H1 (cell line): Measurements from ENCODE around the gene PPP1R1A. TPM values are rescaled to one million over a fixed set of nuclear protein-coding genes. Genes with fewer than 3 reads are reported as not detected.
A peak's percentile ranks its signal among the peaks of the same experiment; 100 is the strongest.

Source experiments
- CTCF ChIA-PET: fragments of 300-600 bp; sonication (Branson Sonifier 250); formaldehyde crosslinking; loops from one replicate; lab custom pipeline; 2021; ENCODE audit not compliant: partially characterized antibody; lab: Charles Lee
- POLR2A ChIA-PET: fragments of 300-600 bp; sonication (Branson Sonifier 250); formaldehyde crosslinking; loops from one replicate; lab custom pipeline; 2021; ENCODE audit warnings: inconsistent platforms; ENCODE audit not compliant: partially characterized antibody; lab: Charles Lee
- DNase-seq, 2 experiments: peaks; one replicate each; pipeline versions ENCODE4 v3.0.0 to v3.0.0-alpha.2; 2010 to 2022; ENCODE audit warnings: low spot score in 2 of 2, low read depth in 1 of 2, mixed read lengths in 1 of 2
- FAIRE-seq: peaks from 2 replicates; lab custom pipeline; 2011; peaks lifted over from hg19 to GRCh38; lab: Jason Lieb, UNC
- H2AFZ ChIP-seq: 2 replicates; pipeline ENCODE4 v1.8.1; 2012; ENCODE audit warnings: low read length, inconsistent platforms
- H2AK5ac ChIP-seq: 2 replicates; pipeline ENCODE4 v1.6.1; 2013; ENCODE audit warnings: low read depth, low read length
- H2BK120ac ChIP-seq: replicated peaks from 2 replicates; pipeline ENCODE3; 2013; ENCODE audit warnings: low read depth, low read length, inconsistent platforms
- H2BK12ac ChIP-seq: 2 replicates; pipeline ENCODE4 v1.6.1; 2013; ENCODE audit warnings: low read depth, low read length
- H2BK15ac ChIP-seq: 2 replicates; pipeline ENCODE4 v1.6.1; 2013; ENCODE audit warnings: low read length
- H2BK20ac ChIP-seq: 2 replicates; pipeline ENCODE4 v1.6.1; 2013; ENCODE audit warnings: low read length
- H2BK5ac ChIP-seq: 2 replicates; pipeline ENCODE4 v1.6.1; 2013; ENCODE audit warnings: low read depth, low read length
- H3K14ac ChIP-seq: 2 replicates; pipeline ENCODE4 v1.6.1; 2013; ENCODE audit warnings: inconsistent platforms; ENCODE audit not compliant: insufficient read length
- H3K18ac ChIP-seq: 2 replicates; pipeline ENCODE4 v1.6.1; 2013; ENCODE audit warnings: low read length; ENCODE audit errors: extremely low read depth
- H3K23ac ChIP-seq: 2 replicates; pipeline ENCODE4 v1.6.1; 2013; ENCODE audit warnings: inconsistent platforms; ENCODE audit not compliant: insufficient read length
- H3K23me2 ChIP-seq: 2 replicates; pipeline ENCODE4 v1.6.1; 2013; ENCODE audit warnings: low read depth, low read length
- H3K27ac ChIP-seq: 2 replicates; pipeline ENCODE4 v1.6.1; 2011; ENCODE audit warnings: low read depth, low read length, inconsistent platforms
- H3K27me3 ChIP-seq, 4 experiments: replicated peaks in 1 of 4; 1 replicate in 1 of 4; 2 replicates in 3 of 4; pipeline versions ENCODE4 v1.6.1 to v1.8.1; 2011 to 2013; ENCODE audit warnings: low read length in 3 of 4, mild to moderate bottlenecking in 3 of 4, inconsistent platforms in 2 of 4, mixed read lengths in 2 of 4, moderate library complexity in 1 of 4; ENCODE audit not compliant: control insufficient read depth in 3 of 4, insufficient read depth in 3 of 4; ENCODE audit errors: extremely low read depth in 1 of 4
- H3K36me3 ChIP-seq, 4 experiments: 2 replicates each; pipeline versions ENCODE4 v1.6.1 to v1.8.1; 2011 to 2013; ENCODE audit warnings: mild to moderate bottlenecking in 4 of 4, low read length in 3 of 4, moderate library complexity in 2 of 4, control low read depth in 1 of 4, inconsistent platforms in 1 of 4; ENCODE audit not compliant: insufficient read depth in 4 of 4, control insufficient read depth in 2 of 4
- H3K4ac ChIP-seq: replicated peaks from 2 replicates; pipeline ENCODE3; 2013; ENCODE audit warnings: low read length, low read depth, mixed read lengths, inconsistent platforms; ENCODE audit not compliant: insufficient read length
- H3K4me1 ChIP-seq, 4 experiments: replicated peaks in 1 of 4; 1 replicate in 1 of 4; 2 replicates in 3 of 4; pipeline versions ENCODE4 v1.6.1 to v1.8.1; 2011 to 2013; ENCODE audit warnings: low read length in 3 of 4, inconsistent platforms in 2 of 4, mixed read lengths in 1 of 4; ENCODE audit not compliant: insufficient read depth in 4 of 4, control insufficient read depth in 3 of 4
- H3K4me2 ChIP-seq, 2 experiments: 2 replicates each; pipeline versions ENCODE4 v1.6.1 to v1.8.1; 2011 to 2013; ENCODE audit warnings: low read depth in 2 of 2, low read length in 2 of 2, control low read depth in 1 of 2, inconsistent platforms in 1 of 2, mild to moderate bottlenecking in 1 of 2; ENCODE audit not compliant: insufficient read depth in 1 of 2
- H3K4me3 ChIP-seq, 4 experiments: fragments of 200-600, 300-600 bp in 1 of 4; sonication (generic), shearing (Covaris generic), sonication (Bioruptor Twin) in 1 of 4; 2 replicates each; pipeline versions ENCODE4 v1.5.1 to v1.8.1; 2011 to 2016; ENCODE audit warnings: low read length in 4 of 4, low read depth in 3 of 4, control low read depth in 2 of 4, inconsistent platforms in 2 of 4, mild to moderate bottlenecking in 2 of 4, mixed read lengths in 1 of 4, moderate library complexity in 1 of 4; ENCODE audit not compliant: insufficient read depth in 2 of 4; ENCODE audit errors: extremely low read depth in 1 of 4
- H3K56ac ChIP-seq: replicated peaks from 2 replicates; pipeline ENCODE3; 2013; ENCODE audit warnings: low read depth, mild to moderate bottlenecking, mixed read lengths, low read length, inconsistent platforms; ENCODE audit not compliant: insufficient read length
- H3K79me1 ChIP-seq: 2 replicates; pipeline ENCODE4 v1.6.1; 2013; ENCODE audit warnings: low read depth, low read length, control low read depth
- H3K79me2 ChIP-seq, 2 experiments: 2 replicates each; pipeline versions ENCODE4 v1.6.1 to v1.8.1; 2012 to 2013; ENCODE audit warnings: low read length in 2 of 2, mild to moderate bottlenecking in 2 of 2, inconsistent platforms in 1 of 2; ENCODE audit not compliant: insufficient read depth in 2 of 2, control insufficient read depth in 1 of 2
- H3K9ac ChIP-seq, 4 experiments: replicated peaks in 1 of 4; 1 replicate in 1 of 4; 2 replicates in 3 of 4; pipeline versions ENCODE4 v1.6.1 to v1.8.1; 2011 to 2013; ENCODE audit warnings: low read depth in 3 of 4, low read length in 3 of 4, control low read depth in 2 of 4, mild to moderate bottlenecking in 2 of 4, moderate library complexity in 2 of 4, inconsistent platforms in 1 of 4; ENCODE audit errors: extremely low read depth in 1 of 4
- H3K9me3 ChIP-seq, 2 experiments: 2 replicates each; pipeline versions ENCODE4 v1.6.1 to v1.8.1; 2012 to 2013; ENCODE audit warnings: mild to moderate bottlenecking in 2 of 2, moderate library complexity in 2 of 2, control low read depth in 1 of 2, inconsistent platforms in 1 of 2, low read depth in 1 of 2, low read length in 1 of 2, mixed read lengths in 1 of 2; ENCODE audit not compliant: insufficient read depth in 2 of 2
- H4K20me1 ChIP-seq, 2 experiments: replicated peaks in 1 of 2; 2 replicates each; pipeline versions ENCODE3 to v1.8.1; 2011 to 2013; ENCODE audit warnings: inconsistent platforms in 2 of 2, low read length in 2 of 2, mild to moderate bottlenecking in 1 of 2; ENCODE audit not compliant: insufficient read depth in 2 of 2, control insufficient read depth in 1 of 2
- H4K5ac ChIP-seq: 2 replicates; pipeline ENCODE4 v1.6.1; 2013; ENCODE audit warnings: low read length, low read depth, mixed read lengths, inconsistent platforms; ENCODE audit not compliant: insufficient read length
- H4K8ac ChIP-seq: 2 replicates; pipeline ENCODE4 v1.8.0; 2013; ENCODE audit warnings: mild to moderate bottlenecking, moderate library complexity, low read length, inconsistent platforms; ENCODE audit not compliant: insufficient read depth; ENCODE audit errors: extremely low read depth
- H4K91ac ChIP-seq: replicated peaks from 2 replicates; pipeline ENCODE3; 2013; ENCODE audit warnings: low read length, mixed read lengths, inconsistent platforms; ENCODE audit not compliant: insufficient read length
- KDM1A ChIP-seq: fragments of 200-600, 300-600 bp; sonication (generic); IDR thresholded peaks from 2 replicates; pipeline ENCODE4 v1.7.1; 2016; ENCODE audit warnings: mild to moderate bottlenecking, low read length, borderline replicate concordance
- PHF8 ChIP-seq: fragments of 200-600 bp; sonication (generic); conservative IDR thresholded peaks from 2 replicates; pipeline ENCODE4 v1.7.1; 2012; ENCODE audit warnings: low read depth, mild to moderate bottlenecking, inconsistent platforms, low read length, moderate library complexity
- POLR2AphosphoS5 ChIP-seq: IDR thresholded peaks from 2 replicates; pipeline ENCODE4 v1.6.1; 2011; ENCODE audit warnings: low read depth, low read length
- RBBP5 ChIP-seq: IDR thresholded peaks from 2 replicates; pipeline ENCODE4 v1.7.1; 2012; ENCODE audit warnings: low read depth, mild to moderate bottlenecking, inconsistent platforms, low read length, moderate library complexity, borderline replicate concordance
- SAP30 ChIP-seq: fragments of 300-600 bp; sonication (generic); IDR thresholded peaks from 2 replicates; pipeline ENCODE4 v1.7.1; 2012; ENCODE audit warnings: low read length, moderate library complexity, mild to moderate bottlenecking, inconsistent platforms; ENCODE audit not compliant: insufficient read depth, insufficient replicate concordance
- WGBS, 2 experiments: shearing (Covaris generic) in 1 of 2; methylation state at CpG; one replicate each; pipeline versions ENCODE4 v1.1.6 to v1.1.7; 2013 to 2015; ENCODE audit warnings: low lambda C conversion rate in 2 of 2, mixed read lengths in 2 of 2, inconsistent platforms in 1 of 2, low coverage in 1 of 2, missing lambda C conversion rate in 1 of 2; ENCODE audit not compliant: insufficient replicate concordance in 2 of 2, insufficient coverage in 1 of 2, insufficient read length in 1 of 2; ENCODE audit errors: extremely low coverage in 1 of 2, missing lambda C conversion rate in 1 of 2; 5-methylcytosine and 5-hydroxymethylcytosine counted together
- long read RNA-seq, 2 experiments: library from RNA in 1 of 2; library from capped mRNA in 1 of 2; stranded (forward); transcript quantifications; one replicate each; pipeline ENCODE4 v2.0.0, GENCODE V29; 2021; ENCODE audit warnings: inconsistent platforms in 1 of 2
- polyA minus RNA-seq, 3 experiments: library from RNA; depleted of rRNA, polyadenylated mRNA; stranded (reverse); fragments of >200 nt; gene quantifications; 1 replicate in 2 of 3; 2 replicates in 1 of 3; pipeline ENCODE4 v1.2.3, GENCODE V29; 2011
- polyA plus RNA-seq, 7 experiments: library from polyadenylated mRNA; depleted of rRNA in 3 of 7; stranded (reverse) in 5 of 7; unstranded in 2 of 7; fragments of >200 nt in 5 of 7; fragments of 200-250 nt in 2 of 7; gene quantifications; 1 replicate in 5 of 7; 2 replicates in 1 of 7; 4 replicates in 1 of 7; pipeline versions ENCODE4 v1.2.1 to v1.2.3, GENCODE V29; 2011 to 2013; ENCODE audit warnings: missing spikeins in 2 of 7, mixed read lengths in 2 of 7
- total RNA-seq: library from RNA; stranded (reverse); fragmentation: NEBNext Ultra II Directional; extraction: Animal tissue kit (Norgen Biotek cat#: 25700); gene quantifications from 2 replicates; pipeline ENCODE4 v1.2.1, GENCODE V29; 2021
- TF ChIP-seq, protein P1 (sequence below): IDR thresholded peaks from 2 replicates; pipeline ENCODE4 v1.6.1; 2011; ENCODE audit warnings: low read length, improper control_type of control experiment

Gene PPP1R1A, protein sequence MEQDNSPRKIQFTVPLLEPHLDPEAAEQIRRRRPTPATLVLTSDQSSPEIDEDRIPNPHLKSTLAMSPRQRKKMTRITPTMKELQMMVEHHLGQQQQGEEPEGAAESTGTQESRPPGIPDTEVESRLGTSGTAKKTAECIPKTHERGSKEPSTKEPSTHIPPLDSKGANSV
- 8.1 and 13.1 TPM in 2 replicates for total RNA-seq
- polyA plus RNA-seq (2011; rRNA removed) = 5.8 and 6.1 TPM in 2 replicates
- polyA plus RNA-seq (2011; cell fraction: cytosol; rRNA removed) = 8.0 TPM
- 5.1 TPM for polyA plus RNA-seq (2011; cell fraction: nucleus; rRNA removed)
- polyA plus RNA-seq (2012, experiment 1 of 2) = 8.9 to 10.7 TPM (median 10.3 TPM) in 4 replicates
- 7.3 TPM for polyA plus RNA-seq (2012, experiment 2 of 2)
- 15.4 TPM for polyA plus RNA-seq (2013, experiment 1 of 2)
- 16.5 TPM for polyA plus RNA-seq (2013, experiment 2 of 2)
- polyA minus RNA-seq (2011; rRNA and poly(A)+ RNA removed) = 2.0 and 4.3 TPM in 2 replicates
- polyA minus RNA-seq (2011; cell fraction: cytosol; rRNA and poly(A)+ RNA removed) = 6.1 TPM
- 4.7 TPM for polyA minus RNA-seq (2011; cell fraction: nucleus; rRNA and poly(A)+ RNA removed)
- long read RNA-seq, experiment 1, transcript PPP1R1A-201 (7 exons, 1,826 nt) = major isoform, 10 of 19 reads
- long read RNA-seq, experiment 1, partial matches to known transcripts = 5 of 19 reads
- long read RNA-seq, experiment 1, other reads (novel, unspliced or antisense) = 4 of 19 reads
- long read RNA-seq, experiment 2 = 0 reads

DNA sequence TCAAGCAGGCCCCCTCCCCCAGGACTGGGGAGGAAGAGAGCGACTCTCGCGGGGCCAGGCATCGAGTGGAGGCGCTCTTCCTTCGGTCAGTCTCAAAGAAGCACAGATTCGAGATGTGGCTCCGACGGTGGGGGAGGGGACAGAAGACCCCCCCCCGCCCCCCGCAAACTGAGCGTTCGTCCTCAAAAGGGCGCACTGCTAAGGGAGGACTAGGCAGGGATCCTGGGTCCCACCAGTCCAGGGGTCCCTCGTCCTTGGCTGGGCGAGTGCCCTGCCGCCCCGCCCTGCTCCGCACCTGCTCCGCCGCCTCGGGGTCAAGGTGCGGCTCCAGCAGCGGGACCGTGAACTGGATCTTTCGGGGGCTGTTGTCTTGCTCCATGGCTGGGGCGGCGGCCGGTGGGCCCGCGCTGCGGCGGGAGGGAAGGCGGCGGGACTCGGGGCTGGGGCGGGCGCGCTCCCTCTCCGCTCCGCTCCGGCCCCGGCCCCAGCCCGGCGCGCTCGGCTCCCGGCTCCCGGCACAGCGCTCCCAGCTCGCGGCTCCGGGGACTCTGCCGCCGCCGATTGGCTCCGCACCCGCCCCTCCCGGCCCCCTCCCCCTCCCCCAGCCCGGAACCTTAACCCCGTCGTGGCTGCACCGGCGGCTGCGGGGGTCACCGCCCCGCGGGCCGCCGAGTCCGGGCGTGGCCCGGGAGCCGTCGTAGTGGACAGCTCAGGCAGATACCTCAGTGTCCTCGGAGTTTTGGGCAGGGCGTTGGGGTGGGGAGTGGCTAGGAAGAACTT is at the start of gene PPP1R1A:
Gene PPP1R1A (minus strand): TSS at position 550 of the 780 bp plus-strand sequence. CDS start 171 bp downstream, at position 379.
- Histone ChIP-seq H2BK5ac (no peak within 1 kb of the TSS), H2AK5ac (0 out of 2 replicates have a peak within 1 kb of the TSS, but pooled peaks have one; percentile 45), H3K4me3 (peak within 1 kb of the TSS; percentile 69 to 88 (median 74)), H3K4me2 (peak within 1 kb of the TSS; percentile 58 to 88), H3K79me2 (no peaks in the 10 kb centered on the region), H4K91ac (no peak within 1 kb of the TSS), H3K9me3 (no peaks in the 10 kb centered on the region), H3K36me3 (no peaks in the 10 kb centered on the region), H4K20me1 (no peaks in the 10 kb centered on the region), H3K23ac (no peak within 1 kb of the TSS), H2BK120ac (no peak within 1 kb of the TSS), H3K4ac (peak within 1 kb of the TSS; percentile 76), H3K9ac (no peak within 1 kb of the TSS), H3K56ac (peak within 1 kb of the TSS; percentile 11), H2BK15ac (no peak within 1 kb of the TSS), H4K8ac (no peak within 1 kb of the TSS), H3K23me2 (peaks cover 9% of the 10 kb centered on the region; the same call in 1 of the 2 replicates), H3K18ac (no peak within 1 kb of the TSS; the same call in 1 of the 2 replicates), H2BK12ac (0 out of 2 replicates have a peak within 1 kb of the TSS, but pooled peaks have one; percentile 1), H3K14ac (no peak within 1 kb of the TSS), H3K4me1 (peaks cover 0 to 26% (median 18%) of the 10 kb centered on the region in 4 experiments; a peak in 6 of 7 replicates), H2AFZ (no peak within 1 kb of the TSS), H2BK20ac (no peak within 1 kb of the TSS), H3K27ac (no peak within 1 kb of the TSS), H4K5ac (no peak within 1 kb of the TSS), H3K79me1 (no peaks in the 10 kb centered on the region; the same call in 1 of the 2 replicates), H3K27me3 (peaks cover 2 to 53% (median 41%) of the 10 kb centered on the region in 4 experiments)
- DNase-seq (peak in 1 of 2 experiments; percentile 73), FAIRE-seq (no peak)
- POLR2A ChIA-PET = interaction anchor here (0.6 kb wide), 1 partner anchor 39 kb away, joined by 3 read pairs; no protein-coding TSS in a partner anchor
- CTCF ChIA-PET = interaction anchor here (0.6 to 8.2 kb wide), 10 partner anchors 8 to 668 kb away, joined by 3 to 99 read pairs (median 4); no protein-coding TSS in a partner anchor
- 1% methylated on average over 38 of the region's 77 CpGs; no CpG with 5 or more reads in 1 of the 2 experiments for WGBS, 2 experiments
- TF ChIP-seq, protein P1, sequence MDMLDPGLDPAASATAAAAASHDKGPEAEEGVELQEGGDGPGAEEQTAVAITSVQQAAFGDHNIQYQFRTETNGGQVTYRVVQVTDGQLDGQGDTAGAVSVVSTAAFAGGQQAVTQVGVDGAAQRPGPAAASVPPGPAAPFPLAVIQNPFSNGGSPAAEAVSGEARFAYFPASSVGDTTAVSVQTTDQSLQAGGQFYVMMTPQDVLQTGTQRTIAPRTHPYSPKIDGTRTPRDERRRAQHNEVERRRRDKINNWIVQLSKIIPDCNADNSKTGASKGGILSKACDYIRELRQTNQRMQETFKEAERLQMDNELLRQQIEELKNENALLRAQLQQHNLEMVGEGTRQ = no peak
- TF ChIP-seq SAP30 (no peak), RBBP5 (no peak), PHF8 (peak; percentile 24), KDM1A (no peak), POLR2AphosphoS5 (no peak)
